Measurements from ENCODE around the gene ZCCHC17. TPM values are rescaled to one million over a fixed set of nuclear protein-coding genes. Genes with fewer than 3 reads are reported as not detected.

Gene ZCCHC17
- total and polyA plus RNA-seq, 11 donors, result 10.1 to 29.5 (median 12.1) TPM

DNA sequence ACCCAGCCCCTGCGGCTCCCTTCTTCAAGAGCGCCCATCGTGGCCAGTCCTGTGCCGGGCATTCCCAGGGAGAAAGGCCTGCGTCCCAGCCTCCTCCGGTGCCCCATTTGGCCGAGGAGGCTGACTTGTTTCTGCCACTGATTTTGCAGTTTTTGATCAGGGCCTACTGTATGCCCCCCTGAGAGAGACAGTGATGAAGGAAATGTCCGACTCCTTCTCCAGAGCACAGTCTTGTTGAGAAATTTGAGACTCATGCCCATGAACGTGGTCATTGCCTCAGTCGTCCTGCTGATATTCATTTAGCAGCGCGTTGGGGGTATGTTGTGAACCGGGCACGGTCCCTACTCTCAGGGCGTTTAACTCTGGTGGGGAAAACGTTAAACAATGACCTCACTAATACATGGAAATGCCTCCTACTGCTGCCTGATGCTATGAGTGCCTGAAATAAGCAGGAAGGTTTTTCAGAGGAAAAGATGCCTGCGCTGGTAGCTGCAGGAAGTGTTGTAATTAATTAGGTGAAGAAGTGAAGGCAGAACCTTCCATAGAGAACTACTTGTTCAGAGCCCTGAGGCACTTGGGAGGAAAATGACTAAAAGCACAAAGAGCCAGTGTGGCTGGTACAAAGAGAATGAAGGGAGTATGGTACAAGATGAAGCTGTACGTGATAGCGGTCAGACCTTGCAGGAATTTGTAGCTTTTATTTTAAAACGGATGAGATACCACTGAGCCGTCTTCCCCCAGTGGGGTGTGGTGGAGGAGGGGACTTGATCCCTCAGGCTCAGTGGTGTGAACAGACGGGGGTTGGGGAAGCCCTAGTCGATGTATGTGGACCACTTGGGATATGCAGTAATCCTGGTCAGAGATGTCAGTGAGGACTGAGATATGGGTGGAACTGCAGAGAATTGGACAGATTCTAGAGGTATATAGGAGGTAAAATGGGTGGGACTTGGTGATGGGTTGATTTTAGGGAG lies 730 bp downstream of the ZCCHC17 start:
- peaks cover 6 to 38% (median 22%) of the 10 kb centered on the region in 12 donors for H3K4me1 ChIP-seq

GRCh38 chr1:31299365-31299764 lies 2.5 kb downstream of the ZCCHC17 start:
- intact Hi-C loops (cut with DNase I), result no loop called here
- H3K4me1 ChIP-seq, result peaks cover 6 to 38% (median 22%) of the 10 kb centered on the region in 12 donors
- peaks cover 0 to 12% (median 0%) of the 10 kb centered on the region in 9 donors for H3K36me3 ChIP-seq
- no peak overlapping the region for H3K4me3 ChIP-seq
- no peaks in the 10 kb centered on the region for H3K27me3 ChIP-seq
- DNase-seq (no peak), ATAC-seq (no peak)
- H3K9me3 ChIP-seq, result no peaks in the 10 kb centered on the region
- no peak for TF ChIP-seq CTCF (IDR thresholded peaks at IDR 0.05)
- no peak for TF ChIP-seq POLR2A (IDR thresholded peaks at IDR 0.05)
- 97 to 100% (median 99%) methylated on average over 1 of the region's 1 CpG for whole genome bisulfite sequencing, 4 donors
- H3K27ac ChIP-seq, result no peak overlapping the region

More for the DNA sequence above, 730 bp downstream of the ZCCHC17 start:
- DNase-seq (no peak), ATAC-seq (peak in 2 of 4 donors; percentile 4)
- TF ChIP-seq CTCF (IDR thresholded peaks at IDR 0.05) (no peak), POLR2A (IDR thresholded peaks at IDR 0.05) (no peak)
- 3 to 4% (median 3%) methylated on average over 22 to 23 of the region's 23 CpGs for WGBS, 4 donors
- no peaks in the 10 kb centered on the region for H3K9me3 ChIP-seq
- H3K36me3 ChIP-seq, result peaks cover 0 to 28% (median 15%) of the 10 kb centered on the region in 9 donors
- intact Hi-C loops (cut with DNase I), result no loop called here
- peak overlapping the region; percentile 59 to 98 (median 86) for H3K4me3 ChIP-seq
- H3K27ac ChIP-seq, result peak overlapping the region in 11 of 12 donors; percentile 73 to 96 (median 90)
- no peaks in the 10 kb centered on the region for H3K27me3 ChIP-seq

- Histone ChIP-seq H3K4me1 (peaks cover 6 to 38% (median 19%) of the 10 kb centered on the region in 12 donors), H3K27ac (no peak overlapping the region), H3K9me3 (no peaks in the 10 kb centered on the region), H3K27me3 (no peaks in the 10 kb centered on the region), H3K36me3 (peaks cover 0 to 6% (median 0%) of the 10 kb centered on the region in 9 donors), H3K4me3 (no peak overlapping the region)
- intact Hi-C loops (cut with DNase I), result no loop called here
- ATAC-seq (no peak), DNase-seq (no peak)
- 93 to 96% (median 94%) methylated on average over 3 of the region's 3 CpGs for WGBS, 4 donors
- TF ChIP-seq CTCF (IDR thresholded peaks at IDR 0.05), result no peak
- no peak for TF ChIP-seq POLR2A (IDR thresholded peaks at IDR 0.05)
These were observed 3.4 kb downstream of the ZCCHC17 start for GRCh38 chr1:31300193-31300592.

DNA sequence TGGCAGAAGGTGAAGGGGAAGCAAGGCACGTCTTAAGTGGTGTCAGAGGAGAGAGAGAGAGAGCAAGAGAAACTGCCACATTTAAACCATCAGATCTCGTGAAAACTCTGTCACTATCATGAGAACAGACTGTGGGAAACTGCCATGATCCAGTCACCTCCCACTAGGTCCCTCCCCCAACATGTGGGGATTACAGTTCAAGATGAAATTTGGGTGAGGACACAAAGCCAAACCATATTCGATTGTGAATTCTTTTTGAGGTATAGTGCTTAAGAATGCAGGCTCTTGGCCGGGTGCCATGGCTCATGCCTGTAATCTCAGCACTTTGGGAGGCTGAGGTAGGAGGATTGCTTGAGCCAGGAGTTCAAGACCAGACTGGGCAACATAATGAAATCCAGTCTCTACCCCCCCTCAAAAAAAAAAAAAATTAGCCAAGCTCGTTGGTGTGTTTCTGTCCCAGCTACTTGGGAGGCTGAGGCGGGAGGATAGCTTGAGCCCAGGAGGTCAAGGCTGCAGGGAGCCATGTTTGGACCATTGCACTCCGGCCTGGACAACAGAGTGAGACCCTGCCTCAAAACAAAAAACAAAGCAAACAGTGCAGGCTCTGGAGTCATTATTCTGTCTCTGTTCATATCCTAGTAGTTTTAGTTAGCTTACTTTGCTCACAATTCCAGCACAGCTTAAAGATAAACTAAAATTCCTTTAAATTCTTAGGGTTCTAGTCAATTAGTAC lies 6.0 kb downstream of the ZCCHC17 start:
- no peak overlapping the region for H3K27ac ChIP-seq
- peaks cover 1 to 22% (median 9%) of the 10 kb centered on the region in 12 donors for H3K4me1 ChIP-seq
- DNase-seq (no peak), ATAC-seq (no peak)
- 81 to 86% (median 84%) methylated on average over 7 of the region's 7 CpGs for WGBS, 4 donors
- no peaks in the 10 kb centered on the region for H3K9me3 ChIP-seq
- no peaks in the 10 kb centered on the region for H3K27me3 ChIP-seq
- peaks cover 0 to 8% (median 0%) of the 10 kb centered on the region in 9 donors for H3K36me3 ChIP-seq
- intact Hi-C loops (cut with DNase I), result no loop called here
- H3K4me3 ChIP-seq, result no peak overlapping the region
- no peak for TF ChIP-seq CTCF (IDR thresholded peaks at IDR 0.05)
- no peak for TF ChIP-seq POLR2A (IDR thresholded peaks at IDR 0.05)
